Upper lobe of left lung (tissue), 6 donors: ENCODE data around the gene SPOCK1. TPM values are rescaled to one million over a fixed set of nuclear protein-coding genes. Genes with fewer than 3 reads are reported as not detected.

Experiments used
- ATAC-seq, 2 donors: fragments of 200-7000 bp; cut with Tn5 transposase; one replicate each; pipeline ENCODE4 v1.9.1; 2022; ENCODE audit warnings: mild to moderate bottlenecking in 2 of 2, moderate library complexity in 2 of 2; ENCODE audit not compliant: low FRiP score in 2 of 2
- DNase-seq, 2 donors: peaks; one replicate each; pipeline ENCODE4 v3.0.0-alpha.2; 2019 to 2020
- H3K27ac ChIP-seq, 4 donors: fragments of 200-600 bp; sonication (generic); one replicate each; pipeline ENCODE4 v1.5.1; 2016 to 2019
- H3K27me3 ChIP-seq, 4 donors: fragments of 200-600 bp; sonication (generic); one replicate each; pipeline ENCODE4 v1.5.1; 2017 to 2019
- H3K36me3 ChIP-seq, 4 donors: fragments of 200-600 bp; sonication (generic); one replicate each; pipeline ENCODE4 v1.5.1; 2016 to 2019
- H3K4me1 ChIP-seq, 4 donors: fragments of 200-600 bp; sonication (generic); one replicate each; pipeline ENCODE4 v1.5.1; 2018 to 2019
- H3K4me3 ChIP-seq, 4 donors: fragments of 200-600 bp; sonication (generic); one replicate each; pipeline ENCODE4 v1.5.1; 2017 to 2019; ENCODE audit warnings: mild to moderate bottlenecking in 2 of 4, moderate library complexity in 1 of 4
- H3K9me3 ChIP-seq, 4 donors: fragments of 200-600 bp; sonication (generic); one replicate each; pipeline ENCODE4 v1.5.1; 2018 to 2019
- CTCF ChIP-seq, 6 experiments: fragments of 450-650 bp in 4 of 6; fragments of 200-600 bp in 2 of 6; sonication (generic) in 2 of 6; IDR thresholded peaks; one replicate each; pipeline ENCODE4 v1.5.1; 2016 to 2019; ENCODE audit warnings: antibody characterized with exemption in 6 of 6
- EP300 ChIP-seq, 4 donors: sonication (generic); formaldehyde crosslinking; IDR thresholded peaks; one replicate each; pipeline ENCODE4 v1.5.1; 2017; ENCODE audit warnings: antibody characterized with exemption in 4 of 4, control low read depth in 2 of 4
- POLR2A ChIP-seq, 4 donors: fragments of 450-650 bp; IDR thresholded peaks; one replicate each; pipeline ENCODE4 v1.5.1; 2016 to 2017; ENCODE audit warnings: antibody characterized with exemption in 4 of 4, mild to moderate bottlenecking in 2 of 4
- POLR2AphosphoS5 ChIP-seq, 2 donors: sonication (generic); formaldehyde crosslinking; IDR thresholded peaks; one replicate each; pipeline ENCODE4 v1.5.1; 2017; ENCODE audit warnings: antibody characterized with exemption in 2 of 2
- WGBS, 2 donors: methylation state at CpG; one replicate each; pipeline ENCODE4 v1.1.5; 2017 to 2018; 5-methylcytosine and 5-hydroxymethylcytosine counted together
- total RNA-seq, 6 donors: library from RNA; depleted of rRNA in 4 of 6; stranded (reverse); fragments of >200 nt in 4 of 6; gene quantifications; one replicate each; pipeline versions ENCODE4 v1.1.0 to v1.2.1, GENCODE V29; 2016 to 2021
- donor health status: DM: no; HTN: no; CAD: no; lungs with moderate emphysema.
- donor health status: DM: no; HTN: yes; CAD: no; lungs with severe emphysema.

SPOCK1 gene
- total RNA-seq, 6 donors from 2014 or later: 0.33 to 16.6 (median 2.0) TPM; not detected in 1

- TF ChIP-seq POLR2AphosphoS5 (IDR thresholded peaks at IDR 0.05) (no peak), POLR2A (IDR thresholded peaks at IDR 0.05) (no peak), CTCF (IDR thresholded peaks at IDR 0.05) (no peak), EP300 (IDR thresholded peaks at IDR 0.05) (no peak)
- Histone ChIP-seq H3K4me3 (no peak overlapping the region), H3K27me3 (no peaks in the 10 kb centered on the region), H3K27ac (no peak overlapping the region), H3K4me1 (no peaks in the 10 kb centered on the region), H3K36me3 (no peaks in the 10 kb centered on the region), H3K9me3 (no peaks in the 10 kb centered on the region)
- DNase-seq (no peak), ATAC-seq (no peak)
- 78 to 82% methylated on average over 2 of the region's 2 CpGs for WGBS, 2 donors
Measured at GRCh38 chr5:137184734-137185133, 314.4 kb downstream of the SPOCK1 start.

DNA sequence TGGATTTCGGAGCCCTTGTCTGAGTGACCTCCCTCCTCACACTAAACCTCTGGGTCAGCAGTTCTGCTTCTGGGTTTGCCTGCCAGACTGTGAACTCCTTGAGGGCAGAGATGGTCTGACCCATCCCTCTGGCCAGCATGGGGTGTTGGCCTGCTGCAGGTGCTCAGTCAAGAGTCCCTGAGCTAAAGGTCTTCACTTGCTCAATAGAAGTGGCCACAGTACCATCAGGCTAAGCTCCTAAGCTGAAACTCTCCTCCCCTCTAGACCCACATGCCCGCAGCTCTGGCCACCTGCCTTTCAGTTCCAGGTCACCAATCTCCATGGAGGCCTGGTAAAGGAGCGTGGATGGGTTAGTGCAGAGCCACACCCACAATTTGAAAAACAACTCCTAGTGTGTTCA is 316.6 kb downstream of the SPOCK1 start:
- Histone ChIP-seq H3K4me1 (no peaks in the 10 kb centered on the region), H3K27me3 (no peaks in the 10 kb centered on the region), H3K9me3 (no peaks in the 10 kb centered on the region), H3K27ac (no peak overlapping the region), H3K4me3 (no peak overlapping the region), H3K36me3 (no peaks in the 10 kb centered on the region)
- no peak for TF ChIP-seq CTCF (IDR thresholded peaks at IDR 0.05)
- 73 to 82% methylated on average over 3 of the region's 3 CpGs for WGBS, 2 donors
- DNase-seq: no peak
- no peak for ATAC-seq

DNA sequence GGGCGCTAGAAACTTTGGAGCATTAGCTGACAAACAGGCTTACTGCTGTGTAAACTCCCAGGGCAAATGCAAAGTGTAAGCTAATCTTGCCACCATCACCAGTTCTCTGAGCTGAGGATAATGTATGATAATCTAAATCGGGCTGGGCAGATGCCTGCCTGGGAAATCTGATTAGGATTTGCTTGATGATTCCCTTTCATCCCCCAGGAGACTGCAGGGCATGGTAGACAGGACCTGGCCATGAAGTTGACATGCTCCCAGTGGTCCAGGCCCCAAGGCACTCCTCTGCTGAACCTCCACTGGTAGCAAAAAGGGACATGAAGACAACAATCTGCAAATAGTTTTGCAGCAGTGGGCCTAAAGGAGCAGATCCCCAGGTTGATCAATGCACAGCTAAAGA is 317.5 kb downstream of the SPOCK1 start:
- DNase-seq (no peak), ATAC-seq (no peak)
- no peak for TF ChIP-seq EP300 (IDR thresholded peaks at IDR 0.05)
- TF ChIP-seq POLR2AphosphoS5 (IDR thresholded peaks at IDR 0.05): no peak
- no peak for TF ChIP-seq CTCF (IDR thresholded peaks at IDR 0.05)
- no peak for TF ChIP-seq POLR2A (IDR thresholded peaks at IDR 0.05)
- H3K27ac ChIP-seq: no peak overlapping the region
- no peaks in the 10 kb centered on the region for H3K36me3 ChIP-seq
- H3K9me3 ChIP-seq: no peaks in the 10 kb centered on the region
- no peak overlapping the region for H3K4me3 ChIP-seq
- WGBS, 2 donors: 34 to 46% methylated on average over 2 of the region's 2 CpGs
- H3K27me3 ChIP-seq: no peaks in the 10 kb centered on the region
- no peaks in the 10 kb centered on the region for H3K4me1 ChIP-seq

DNA sequence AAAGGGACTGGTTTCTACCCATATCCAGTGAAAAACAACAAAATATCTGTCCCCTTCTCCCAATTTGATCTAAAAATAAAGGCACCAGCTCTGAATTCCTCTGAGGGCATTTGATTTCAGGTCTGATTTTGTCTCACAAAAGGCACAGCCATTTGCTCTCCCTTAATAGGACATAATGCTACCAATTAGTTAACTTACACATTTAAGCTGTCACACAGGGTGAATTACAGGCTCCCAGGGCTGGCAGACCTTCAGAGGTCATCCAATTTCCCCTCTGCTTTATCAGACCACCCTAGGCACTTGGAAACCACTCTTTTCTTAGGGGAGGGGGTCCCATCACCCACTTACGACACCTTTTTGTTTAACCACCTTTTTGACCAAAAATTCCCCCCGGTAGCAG is 319.9 kb downstream of the SPOCK1 start:
- Histone ChIP-seq H3K9me3 (no peaks in the 10 kb centered on the region), H3K27ac (no peak overlapping the region), H3K27me3 (no peaks in the 10 kb centered on the region), H3K4me3 (no peak overlapping the region), H3K36me3 (no peaks in the 10 kb centered on the region), H3K4me1 (no peaks in the 10 kb centered on the region)
- no peak for ATAC-seq
- WGBS, 2 donors: 58 to 78% methylated on average over 2 of the region's 2 CpGs
- no peak for TF ChIP-seq POLR2AphosphoS5 (IDR thresholded peaks at IDR 0.05)
- no peak for TF ChIP-seq EP300 (IDR thresholded peaks at IDR 0.05)
- no peak for TF ChIP-seq CTCF (IDR thresholded peaks at IDR 0.05)
- no peak for TF ChIP-seq POLR2A (IDR thresholded peaks at IDR 0.05)
- DNase-seq: no peak

DNA sequence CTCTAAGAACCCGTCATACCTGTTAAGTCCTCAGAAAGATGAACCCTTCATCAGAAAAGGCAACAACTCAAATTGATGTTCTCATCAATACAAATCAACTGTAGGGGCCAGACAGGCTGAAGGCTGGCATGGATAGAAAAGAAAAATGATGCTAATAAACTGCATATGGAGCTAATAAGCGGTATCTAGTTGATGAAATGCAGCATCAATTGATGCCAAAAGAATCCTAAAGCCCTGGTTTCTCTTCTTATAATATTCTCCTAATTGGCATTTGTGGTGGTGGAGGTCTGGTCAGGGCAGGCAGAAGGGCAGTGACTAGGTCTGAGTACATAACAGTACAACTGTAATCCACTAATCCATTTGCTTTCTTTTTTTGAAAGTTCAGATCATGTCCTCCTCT is 322.5 kb downstream of the SPOCK1 start:
- no peaks in the 10 kb centered on the region for H3K27me3 ChIP-seq
- no peak overlapping the region for H3K27ac ChIP-seq
- no peaks in the 10 kb centered on the region for H3K9me3 ChIP-seq
- no peaks in the 10 kb centered on the region for H3K36me3 ChIP-seq
- no peak for TF ChIP-seq POLR2A (IDR thresholded peaks at IDR 0.05)
- H3K4me1 ChIP-seq: no peaks in the 10 kb centered on the region
- no peak overlapping the region for H3K4me3 ChIP-seq
- DNase-seq (no peak), ATAC-seq (no peak)
- 83 to 93% methylated on average over 2 of the region's 2 CpGs for WGBS, 2 donors
